HL-60 (cell line): ENCODE measurements around the gene TAB3.

Experiments
- DNase-seq, 2 experiments: peaks; one replicate each; pipeline ENCODE4 v3.0.0-alpha.2; 2010 to 2020; ENCODE audit warnings: low read depth in 1 of 2, low spot score in 1 of 2
- H3K27ac ChIP-seq: fragments of 250-450 bp; sonication (Bioruptor Pico); replicated peaks from 2 replicates; pipeline ENCODE4 v1.5.1; 2020; ENCODE audit warnings: mild to moderate bottlenecking, moderate library complexity
- H3K27me3 ChIP-seq: fragments of 250-450 bp; sonication (Bioruptor Pico); 2 replicates; pipeline ENCODE4 v1.5.1; 2021; ENCODE audit warnings: mild to moderate bottlenecking, moderate library complexity; ENCODE audit not compliant: insufficient read depth, poor library complexity, severe bottlenecking
- H3K4me3 ChIP-seq: replicated peaks from 2 replicates; pipeline ENCODE4 v1.5.1; 2011; ENCODE audit warnings: mild to moderate bottlenecking, control low read depth, low read length; ENCODE audit not compliant: insufficient read depth
- GABPA ChIP-seq: IDR thresholded peaks from 2 replicates; pipeline ENCODE4 v1.6.1; 2012; ENCODE audit warnings: low read depth
- POLR2AphosphoS5 ChIP-seq: IDR thresholded peaks from 2 replicates; pipeline ENCODE4 v1.6.1; 2012; ENCODE audit warnings: low read depth
- REST ChIP-seq: IDR thresholded peaks from 2 replicates; pipeline ENCODE4 v1.6.1; 2012; ENCODE audit warnings: low read depth; ENCODE audit not compliant: insufficient replicate concordance
- SPI1 ChIP-seq: IDR thresholded peaks from 2 replicates; pipeline ENCODE4 v1.6.1; 2012; ENCODE audit warnings: low read depth, mild to moderate bottlenecking, borderline replicate concordance
- TF ChIP-seq, protein P1 (sequence below): IDR thresholded peaks from one replicate; pipeline ENCODE4 v1.5.1; 2011; ENCODE audit warnings: low read length, control low read depth, inconsistent platforms; ENCODE audit not compliant: insufficient read depth

Gene TAB3

DNA sequence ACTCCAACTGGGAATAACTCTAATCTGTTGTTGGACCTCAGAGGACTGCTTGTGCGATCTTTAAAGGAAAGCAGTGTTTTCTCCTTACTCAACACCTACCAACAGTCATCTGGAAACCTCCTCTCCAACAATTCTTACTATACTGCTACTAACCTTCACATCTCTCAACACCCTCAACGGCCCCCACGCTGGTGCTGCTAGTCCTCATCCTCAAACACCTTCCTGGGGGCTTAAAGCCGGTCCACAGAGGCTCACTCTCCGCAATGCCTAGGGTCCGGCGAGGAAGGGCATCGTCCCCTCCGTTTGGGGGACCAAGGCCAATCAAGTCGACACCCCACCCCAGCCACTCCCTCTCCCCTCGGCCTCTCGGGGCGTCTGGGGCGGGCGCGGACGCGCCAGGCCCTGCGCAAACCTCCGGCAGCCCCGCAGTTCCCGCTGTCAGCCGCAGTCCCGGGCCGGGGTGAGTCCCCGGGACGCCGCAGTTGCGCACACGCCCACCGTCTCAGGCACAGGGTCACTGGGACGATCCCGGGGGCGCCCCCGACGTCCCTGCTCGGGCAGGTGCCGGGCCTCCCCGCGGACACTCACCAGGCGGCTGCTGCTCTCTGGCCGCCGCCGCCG lies 418 bp downstream of the TAB3 start:
- Histone ChIP-seq H3K27ac (peak overlapping the region; percentile 55), H3K27me3 (no peaks in the 10 kb centered on the region), H3K4me3 (peak overlapping the region; percentile 73)
- TF ChIP-seq POLR2AphosphoS5: no peak
- TF ChIP-seq, protein P1, sequence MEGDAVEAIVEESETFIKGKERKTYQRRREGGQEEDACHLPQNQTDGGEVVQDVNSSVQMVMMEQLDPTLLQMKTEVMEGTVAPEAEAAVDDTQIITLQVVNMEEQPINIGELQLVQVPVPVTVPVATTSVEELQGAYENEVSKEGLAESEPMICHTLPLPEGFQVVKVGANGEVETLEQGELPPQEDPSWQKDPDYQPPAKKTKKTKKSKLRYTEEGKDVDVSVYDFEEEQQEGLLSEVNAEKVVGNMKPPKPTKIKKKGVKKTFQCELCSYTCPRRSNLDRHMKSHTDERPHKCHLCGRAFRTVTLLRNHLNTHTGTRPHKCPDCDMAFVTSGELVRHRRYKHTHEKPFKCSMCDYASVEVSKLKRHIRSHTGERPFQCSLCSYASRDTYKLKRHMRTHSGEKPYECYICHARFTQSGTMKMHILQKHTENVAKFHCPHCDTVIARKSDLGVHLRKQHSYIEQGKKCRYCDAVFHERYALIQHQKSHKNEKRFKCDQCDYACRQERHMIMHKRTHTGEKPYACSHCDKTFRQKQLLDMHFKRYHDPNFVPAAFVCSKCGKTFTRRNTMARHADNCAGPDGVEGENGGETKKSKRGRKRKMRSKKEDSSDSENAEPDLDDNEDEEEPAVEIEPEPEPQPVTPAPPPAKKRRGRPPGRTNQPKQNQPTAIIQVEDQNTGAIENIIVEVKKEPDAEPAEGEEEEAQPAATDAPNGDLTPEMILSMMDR: no peak
- no peak for TF ChIP-seq SPI1
- TF ChIP-seq GABPA: no peak
- TF ChIP-seq REST: no peak
- peak in 1 of 2 experiments; percentile 5 for DNase-seq

DNA sequence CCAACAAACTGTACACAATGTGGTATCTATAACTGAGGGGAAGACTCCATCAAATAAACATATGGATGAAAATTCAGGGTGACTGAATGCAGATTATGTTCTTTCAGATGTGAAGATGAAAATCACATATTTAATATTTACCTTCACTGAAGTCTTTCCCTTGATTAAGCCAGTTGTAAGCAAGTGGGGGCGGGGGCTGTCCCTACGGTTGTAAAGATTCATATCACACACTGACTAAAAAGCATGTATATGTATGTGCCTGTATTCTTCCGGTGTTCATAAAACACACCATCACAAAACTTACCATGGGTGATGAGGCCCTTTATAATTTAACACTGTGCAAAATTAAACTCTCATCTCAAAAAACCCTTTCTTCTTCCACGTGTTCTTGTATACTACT lies 1.3 kb downstream of the TAB3 start:
- no peak overlapping the region for H3K27ac ChIP-seq
- H3K4me3 ChIP-seq: no peak overlapping the region; the same call in 1 of the 2 replicates
- no peak for TF ChIP-seq POLR2AphosphoS5
- TF ChIP-seq SPI1: no peak
- no peak for TF ChIP-seq REST
- TF ChIP-seq, protein P1: no peak
- TF ChIP-seq GABPA: no peak
- DNase-seq: no peak
- H3K27me3 ChIP-seq: no peaks in the 10 kb centered on the region

DNA sequence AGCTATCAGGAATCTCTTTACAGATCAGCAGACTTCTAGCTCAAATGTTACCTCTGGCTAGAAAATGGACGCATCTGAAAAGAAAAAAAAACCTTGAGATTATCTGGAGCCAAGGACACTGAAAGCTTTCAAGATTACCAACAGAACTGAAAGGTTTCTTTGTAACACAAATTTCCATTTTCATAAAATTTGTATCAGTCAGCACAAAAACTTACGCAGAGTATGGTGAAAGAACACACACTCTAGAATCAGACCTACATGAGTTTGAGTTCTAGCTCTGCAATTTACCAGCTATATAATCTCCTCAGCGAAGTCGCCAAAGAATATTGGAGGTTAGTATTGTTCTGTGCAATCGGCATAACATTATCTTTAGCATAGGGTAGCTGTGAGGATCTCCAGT lies 1.8 kb downstream of the TAB3 start:
- no peak for DNase-seq
- Histone ChIP-seq H3K27me3 (no peaks in the 10 kb centered on the region), H3K27ac (no peak overlapping the region), H3K4me3 (no peak overlapping the region)
- no peak for TF ChIP-seq REST

GRCh38 chrX:30885136-30885535 lies 3.9 kb downstream of the TAB3 start:
- Histone ChIP-seq H3K27ac (no peak overlapping the region), H3K27me3 (no peaks in the 10 kb centered on the region), H3K4me3 (no peak overlapping the region)
- no peak for DNase-seq
- no peak for TF ChIP-seq GABPA
- no peak for TF ChIP-seq POLR2AphosphoS5
- no peak for TF ChIP-seq REST
- TF ChIP-seq SPI1: no peak
